Epidermal melanocyte (primary cell): ENCODE data around the gene MAPK14.
"Not testable (repeated sequence)": the region's sequence is repeated elsewhere in the genome, so short reads cannot be mapped to it uniquely, and the experiment has no call there.

Source experiments
- DNase-seq: peaks from one replicate; pipeline ENCODE4 v3.0.0; 2011; ENCODE audit warnings: low spot score; ENCODE audit not compliant: insufficient read length

Gene MAPK14

GRCh38 chr6:36027501-36028087 is at the start of gene MAPK14:
MAPK14 (plus strand) TSS chr6:36027808; CDS start chr6:36028158, 350 bp downstream.
- peak; percentile 98 for DNase-seq

GRCh38 chr6:35980126-35980525 is 47.5 kb upstream of the MAPK14 start:
- not testable (repeated sequence) for DNase-seq

GRCh38 chr6:35980991-35981645 is 46.5 kb upstream of the MAPK14 start:
- no peak for DNase-seq

GRCh38 chr6:35984701-35985100 is 42.9 kb upstream of the MAPK14 start:
- no peak for DNase-seq

GRCh38 chr6:35988047-35988446 is 39.6 kb upstream of the MAPK14 start:
- DNase-seq = not testable (repeated sequence)

- DNase-seq = no peak
These were observed 34.5 kb upstream of the MAPK14 start for GRCh38 chr6:35993150-35993549.

- DNase-seq = no peak
These were observed 27.2 kb upstream of the MAPK14 start for GRCh38 chr6:36000451-36000850.

GRCh38 chr6:36015666-36016065 is 11.9 kb upstream of the MAPK14 start:
- no peak for DNase-seq

- no peak for DNase-seq
These were observed 9.3 kb upstream of the MAPK14 start for GRCh38 chr6:36018339-36018738.

- DNase-seq = no peak
These were observed 8.4 kb upstream of the MAPK14 start for GRCh38 chr6:36019167-36019566.

GRCh38 chr6:36020154-36020553 is 7.5 kb upstream of the MAPK14 start:
- no peak for DNase-seq

- DNase-seq = no peak
These were observed 3.4 kb upstream of the MAPK14 start, which contains the start of gene SLC26A8 for GRCh38 chr6:36023996-36024795. SLC26A8 (minus strand) TSS chr6:36024641; CDS start chr6:36019707, 4,934 bp downstream.

- DNase-seq = no peak
These were observed 2.2 kb upstream of the MAPK14 start for GRCh38 chr6:36025260-36025931.

- no peak for DNase-seq
These were observed 1.7 kb upstream of the MAPK14 start for GRCh38 chr6:36025932-36026327.

- DNase-seq = no peak
These were observed 674 bp downstream of the MAPK14 start for GRCh38 chr6:36028088-36028876.

GRCh38 chr6:36028877-36029324 is 1.3 kb downstream of the MAPK14 start:
- no peak for DNase-seq

GRCh38 chr6:36029464-36029863 is 1.9 kb downstream of the MAPK14 start:
- DNase-seq = peak; percentile 27

GRCh38 chr6:36032261-36032660 is 4.7 kb downstream of the MAPK14 start:
- no peak for DNase-seq

GRCh38 chr6:36033144-36033543 is 5.5 kb downstream of the MAPK14 start:
- DNase-seq = not testable (repeated sequence)

- DNase-seq = no peak
These were observed 6.3 kb downstream of the MAPK14 start for GRCh38 chr6:36033935-36034334.

- DNase-seq = no peak
These were observed 6.8 kb downstream of the MAPK14 start for GRCh38 chr6:36034441-36034840.
